ENCODE results near the gene FLNB. TPM values are rescaled to one million over a fixed set of nuclear protein-coding genes. Genes with fewer than 3 reads are reported as not detected.

FLNB gene
- total RNA-seq, 1 experiment from 2014 or later, result 41.2 TPM

DNA sequence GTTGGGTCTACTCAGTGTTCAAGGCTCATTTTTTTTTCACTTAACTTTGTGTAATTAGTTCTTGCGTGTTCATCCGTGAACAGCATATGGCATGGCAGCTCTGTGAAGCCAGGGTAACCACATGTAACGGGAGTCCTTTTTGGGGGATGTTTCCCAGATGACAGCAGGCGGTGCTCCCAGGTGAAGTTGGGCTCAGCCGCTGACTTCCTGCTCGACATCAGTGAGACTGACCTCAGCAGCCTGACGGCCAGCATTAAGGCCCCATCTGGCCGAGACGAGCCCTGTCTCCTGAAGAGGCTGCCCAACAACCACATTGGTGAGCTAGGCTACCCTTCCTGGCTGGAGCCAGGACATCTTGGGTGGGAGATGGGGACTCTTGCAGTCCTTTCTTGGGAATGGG, 139.8 kb downstream of the FLNB start:
- intact Hi-C loops (cut with micrococcal nuclease; ENCODE audit: unreplicated experiment), result no loop called here
- ChIA-PET CTCF (no interaction called here), POLR2A (ENCODE audit: low non-redundant PET) (no interaction called here)
- Histone ChIP-seq H3K4me1 (ENCODE audit: insufficient read depth, low read length, poor library complexity, severe bottlenecking) (no peaks in the 10 kb centered on the region), H3K27me3 (replicated peaks; ENCODE audit: insufficient read depth, low read depth, low read length, poor library complexity) (no peaks in the 10 kb centered on the region), H3K9me3 (ENCODE audit: low read depth, low read length, poor library complexity, severe bottlenecking) (no peaks in the 10 kb centered on the region), H3K36me3 (ENCODE audit: insufficient read depth, low read length, poor library complexity, severe bottlenecking) (no peaks in the 10 kb centered on the region), H3K27ac (ENCODE audit: low read depth, low read length, poor library complexity, severe bottlenecking) (no peak overlapping the region), H3K4me3 (ENCODE audit: low read depth, low read length, poor library complexity, severe bottlenecking) (no peak overlapping the region)
- TF ChIP-seq EZH2 (IDR thresholded peaks at IDR 0.05; ENCODE audit: borderline replicate concordance, low read depth, low read length, poor library complexity, severe bottlenecking), result no peak
- TF ChIP-seq, protein P1, sequence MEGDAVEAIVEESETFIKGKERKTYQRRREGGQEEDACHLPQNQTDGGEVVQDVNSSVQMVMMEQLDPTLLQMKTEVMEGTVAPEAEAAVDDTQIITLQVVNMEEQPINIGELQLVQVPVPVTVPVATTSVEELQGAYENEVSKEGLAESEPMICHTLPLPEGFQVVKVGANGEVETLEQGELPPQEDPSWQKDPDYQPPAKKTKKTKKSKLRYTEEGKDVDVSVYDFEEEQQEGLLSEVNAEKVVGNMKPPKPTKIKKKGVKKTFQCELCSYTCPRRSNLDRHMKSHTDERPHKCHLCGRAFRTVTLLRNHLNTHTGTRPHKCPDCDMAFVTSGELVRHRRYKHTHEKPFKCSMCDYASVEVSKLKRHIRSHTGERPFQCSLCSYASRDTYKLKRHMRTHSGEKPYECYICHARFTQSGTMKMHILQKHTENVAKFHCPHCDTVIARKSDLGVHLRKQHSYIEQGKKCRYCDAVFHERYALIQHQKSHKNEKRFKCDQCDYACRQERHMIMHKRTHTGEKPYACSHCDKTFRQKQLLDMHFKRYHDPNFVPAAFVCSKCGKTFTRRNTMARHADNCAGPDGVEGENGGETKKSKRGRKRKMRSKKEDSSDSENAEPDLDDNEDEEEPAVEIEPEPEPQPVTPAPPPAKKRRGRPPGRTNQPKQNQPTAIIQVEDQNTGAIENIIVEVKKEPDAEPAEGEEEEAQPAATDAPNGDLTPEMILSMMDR (conservative IDR thresholded peaks at IDR 0.05; ENCODE audit: low read depth, low read length), result no peak
- BruUV-seq (replicated peaks), result no TSS peak
- DNase-seq (ENCODE audit: low spot score), result no peak

DNA sequence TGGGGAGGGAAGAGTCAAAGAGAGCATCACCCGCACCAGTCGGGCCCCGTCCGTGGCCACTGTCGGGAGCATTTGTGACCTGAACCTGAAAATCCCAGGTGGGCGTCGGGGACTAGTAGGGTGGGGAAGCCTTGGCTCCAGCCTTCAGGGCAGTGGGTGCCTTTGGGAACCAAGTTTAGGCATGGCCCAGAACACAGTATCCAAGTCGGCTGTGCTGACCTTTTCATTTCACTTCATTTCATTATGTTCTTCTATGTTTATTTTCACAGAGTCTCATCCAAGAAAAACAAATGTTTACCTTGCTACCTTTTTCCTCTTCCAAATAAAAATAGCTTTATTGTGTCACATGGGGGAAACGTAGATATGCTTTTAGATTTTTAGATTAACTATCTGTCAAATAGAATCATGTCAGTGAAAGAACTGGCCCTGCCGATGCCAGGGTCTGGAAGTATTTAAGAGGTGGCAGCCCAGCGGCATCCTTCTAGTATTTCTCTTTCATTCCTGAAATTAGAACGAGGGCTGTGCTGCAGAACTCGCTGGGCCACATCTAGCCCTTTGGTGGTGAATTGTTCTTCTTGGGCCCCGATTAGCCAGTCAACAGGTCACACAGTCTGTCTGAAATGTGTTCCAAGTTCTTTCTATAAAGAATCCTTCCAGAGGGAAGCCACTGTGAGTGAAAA, 142.0 kb downstream of the FLNB start:
- Histone ChIP-seq H3K9me3 (ENCODE audit: low read depth, low read length, poor library complexity, severe bottlenecking) (no peaks in the 10 kb centered on the region), H3K4me3 (ENCODE audit: low read depth, low read length, poor library complexity, severe bottlenecking) (no peak overlapping the region), H3K27ac (ENCODE audit: low read depth, low read length, poor library complexity, severe bottlenecking) (no peak overlapping the region), H3K36me3 (ENCODE audit: insufficient read depth, low read length, poor library complexity, severe bottlenecking) (no peaks in the 10 kb centered on the region), H3K27me3 (replicated peaks; ENCODE audit: insufficient read depth, low read depth, low read length, poor library complexity) (no peaks in the 10 kb centered on the region), H3K4me1 (ENCODE audit: insufficient read depth, low read length, poor library complexity, severe bottlenecking) (no peaks in the 10 kb centered on the region)
- POLR2A ChIA-PET (ENCODE audit: low non-redundant PET), result no interaction called here
- DNase-seq (ENCODE audit: low spot score), result no peak
- CTCF ChIA-PET, result no interaction called here
- no TSS peak for BruUV-seq (replicated peaks)
- intact Hi-C loops (cut with micrococcal nuclease; ENCODE audit: unreplicated experiment), result no loop called here
- TF ChIP-seq, protein P1 (conservative IDR thresholded peaks at IDR 0.05; ENCODE audit: low read depth, low read length), result no peak
- TF ChIP-seq EZH2 (IDR thresholded peaks at IDR 0.05; ENCODE audit: borderline replicate concordance, low read depth, low read length, poor library complexity, severe bottlenecking), result no peak

DNA sequence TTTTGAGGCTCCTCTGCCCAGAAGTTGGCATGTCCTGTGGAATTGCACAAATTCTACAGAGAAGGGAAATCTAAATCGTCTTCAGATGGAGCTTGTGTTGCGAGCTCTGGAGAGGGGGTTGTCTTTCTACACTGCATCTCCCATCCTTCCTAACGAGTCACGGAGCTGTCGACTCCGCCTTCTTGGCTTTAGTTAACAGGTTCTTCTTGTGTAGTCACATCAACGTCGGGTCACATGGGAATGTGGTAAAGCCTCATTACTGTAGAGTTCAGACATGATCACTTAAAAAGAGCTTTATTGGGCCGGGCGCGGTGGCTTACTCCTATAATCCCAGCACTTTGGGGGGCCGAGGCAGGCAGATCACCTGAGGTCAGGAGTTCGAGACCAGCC, 142.6 kb downstream of the FLNB start:
- TF ChIP-seq, protein P1 (conservative IDR thresholded peaks at IDR 0.05; ENCODE audit: low read depth, low read length), result no peak
- TF ChIP-seq EZH2 (IDR thresholded peaks at IDR 0.05; ENCODE audit: borderline replicate concordance, low read depth, low read length, poor library complexity, severe bottlenecking), result no peak
- Histone ChIP-seq H3K27ac (ENCODE audit: low read depth, low read length, poor library complexity, severe bottlenecking) (no peak overlapping the region), H3K4me3 (ENCODE audit: low read depth, low read length, poor library complexity, severe bottlenecking) (no peak overlapping the region), H3K9me3 (ENCODE audit: low read depth, low read length, poor library complexity, severe bottlenecking) (no peaks in the 10 kb centered on the region), H3K36me3 (ENCODE audit: insufficient read depth, low read length, poor library complexity, severe bottlenecking) (no peaks in the 10 kb centered on the region), H3K27me3 (replicated peaks; ENCODE audit: insufficient read depth, low read depth, low read length, poor library complexity) (no peaks in the 10 kb centered on the region), H3K4me1 (ENCODE audit: insufficient read depth, low read length, poor library complexity, severe bottlenecking) (no peaks in the 10 kb centered on the region)
- no peak for DNase-seq (ENCODE audit: low spot score)
- BruUV-seq (replicated peaks), result no TSS peak
- intact Hi-C loops (cut with micrococcal nuclease; ENCODE audit: unreplicated experiment), result no loop called here
- CTCF ChIA-PET, result no interaction called here
- POLR2A ChIA-PET (ENCODE audit: low non-redundant PET), result no interaction called here

Measured in A673 (cell line).